ENCODE results near the gene ANO2. TPM values are rescaled to one million over a fixed set of nuclear protein-coding genes. Genes with fewer than 3 reads are reported as not detected.

The ANO2 gene
- polyA plus RNA-seq, 1 donor from 2014 or later, result 1.8 TPM

DNA sequence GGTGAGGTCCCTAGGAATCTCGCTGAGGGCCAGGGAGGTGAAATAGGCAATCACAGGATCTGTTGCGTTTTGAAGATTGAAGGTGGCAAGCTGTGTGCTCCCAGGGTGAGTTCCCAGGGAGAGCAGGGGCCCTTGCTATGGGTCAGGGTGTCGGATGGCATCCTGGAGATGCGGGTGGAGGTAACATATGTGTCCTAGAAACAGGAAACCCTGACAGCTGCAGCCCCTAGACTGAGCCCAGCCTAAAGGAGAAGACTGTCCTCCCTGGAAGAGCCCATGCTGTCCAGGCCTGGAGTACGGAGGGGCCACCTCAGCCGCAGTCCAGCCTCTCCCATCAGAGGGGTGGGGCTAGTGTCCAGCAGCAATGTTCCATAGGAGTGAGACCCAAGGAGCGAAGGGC lies 318.9 kb downstream of the ANO2 start:
- Histone ChIP-seq H3K27ac (ENCODE audit: low read length) (no peak overlapping the region), H2AFZ (ENCODE audit: low read depth, low read length) (no peak overlapping the region), H3K79me2 (replicated peaks; ENCODE audit: insufficient read depth, low read length) (no peaks in the 10 kb centered on the region)

DNA sequence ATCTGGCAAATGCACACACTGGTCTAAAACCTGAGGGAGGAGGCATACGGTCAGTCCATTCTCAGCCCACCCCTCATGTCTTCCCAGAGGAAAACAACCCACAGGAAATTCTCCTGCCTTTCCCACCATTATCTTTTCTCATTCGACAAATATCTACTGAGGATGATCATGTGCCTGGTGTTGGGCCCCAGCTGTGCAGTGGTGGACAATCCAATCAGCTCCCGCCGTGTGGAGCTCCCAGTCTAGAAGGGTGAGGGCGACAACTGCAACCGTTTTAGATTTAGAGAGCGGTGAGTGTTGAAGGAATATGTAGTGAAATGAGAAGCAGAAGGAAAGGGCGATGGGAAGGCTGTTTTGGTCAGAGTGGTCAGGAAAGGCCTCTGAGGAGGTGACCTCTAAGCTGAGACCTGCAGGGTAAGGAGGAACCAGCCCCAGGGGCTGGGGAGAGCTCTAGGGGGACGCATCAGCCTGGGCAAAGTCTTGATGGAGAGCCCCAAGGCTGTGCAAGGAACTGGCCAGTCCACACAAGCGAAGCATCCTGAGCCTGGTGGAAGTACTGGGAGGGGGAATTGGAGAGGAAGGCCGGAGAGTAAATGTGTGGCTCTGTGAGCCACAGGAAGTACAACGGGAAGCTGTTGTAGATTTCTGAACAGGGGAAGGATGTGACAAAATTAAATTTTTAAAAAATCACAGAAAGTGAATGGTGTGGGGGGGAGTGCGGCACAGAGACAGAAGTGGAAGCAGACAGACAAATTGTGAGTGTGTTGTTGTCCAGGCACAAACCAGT lies 320.4 kb downstream of the ANO2 start:
- Histone ChIP-seq H3K9me2 (ENCODE audit: insufficient read depth, low read length) (no peaks in the 10 kb centered on the region), H3K36me3 (ENCODE audit: insufficient read depth, low read length) (no peaks in the 10 kb centered on the region), H3K4me2 (ENCODE audit: low read length) (no peak overlapping the region), H3K79me2 (replicated peaks; ENCODE audit: insufficient read depth, low read length) (no peaks in the 10 kb centered on the region), H3F3A (ENCODE audit: insufficient read depth, low read length, poor library complexity, severe bottlenecking) (no peaks in the 10 kb centered on the region), H4K20me1 (ENCODE audit: insufficient read depth) (no peaks in the 10 kb centered on the region), H2AFZ (ENCODE audit: low read depth, low read length) (no peak overlapping the region), H3K9me3 (ENCODE audit: low read length) (no peaks in the 10 kb centered on the region), H3K9ac (ENCODE audit: low read length) (no peak overlapping the region), H3K27ac (ENCODE audit: low read length) (no peak overlapping the region), H3K27me3 (ENCODE audit: insufficient read depth, low read depth, low read length) (no peaks in the 10 kb centered on the region), H3K4me3 (ENCODE audit: low read length) (no peak overlapping the region)
- TF ChIP-seq, protein P1, sequence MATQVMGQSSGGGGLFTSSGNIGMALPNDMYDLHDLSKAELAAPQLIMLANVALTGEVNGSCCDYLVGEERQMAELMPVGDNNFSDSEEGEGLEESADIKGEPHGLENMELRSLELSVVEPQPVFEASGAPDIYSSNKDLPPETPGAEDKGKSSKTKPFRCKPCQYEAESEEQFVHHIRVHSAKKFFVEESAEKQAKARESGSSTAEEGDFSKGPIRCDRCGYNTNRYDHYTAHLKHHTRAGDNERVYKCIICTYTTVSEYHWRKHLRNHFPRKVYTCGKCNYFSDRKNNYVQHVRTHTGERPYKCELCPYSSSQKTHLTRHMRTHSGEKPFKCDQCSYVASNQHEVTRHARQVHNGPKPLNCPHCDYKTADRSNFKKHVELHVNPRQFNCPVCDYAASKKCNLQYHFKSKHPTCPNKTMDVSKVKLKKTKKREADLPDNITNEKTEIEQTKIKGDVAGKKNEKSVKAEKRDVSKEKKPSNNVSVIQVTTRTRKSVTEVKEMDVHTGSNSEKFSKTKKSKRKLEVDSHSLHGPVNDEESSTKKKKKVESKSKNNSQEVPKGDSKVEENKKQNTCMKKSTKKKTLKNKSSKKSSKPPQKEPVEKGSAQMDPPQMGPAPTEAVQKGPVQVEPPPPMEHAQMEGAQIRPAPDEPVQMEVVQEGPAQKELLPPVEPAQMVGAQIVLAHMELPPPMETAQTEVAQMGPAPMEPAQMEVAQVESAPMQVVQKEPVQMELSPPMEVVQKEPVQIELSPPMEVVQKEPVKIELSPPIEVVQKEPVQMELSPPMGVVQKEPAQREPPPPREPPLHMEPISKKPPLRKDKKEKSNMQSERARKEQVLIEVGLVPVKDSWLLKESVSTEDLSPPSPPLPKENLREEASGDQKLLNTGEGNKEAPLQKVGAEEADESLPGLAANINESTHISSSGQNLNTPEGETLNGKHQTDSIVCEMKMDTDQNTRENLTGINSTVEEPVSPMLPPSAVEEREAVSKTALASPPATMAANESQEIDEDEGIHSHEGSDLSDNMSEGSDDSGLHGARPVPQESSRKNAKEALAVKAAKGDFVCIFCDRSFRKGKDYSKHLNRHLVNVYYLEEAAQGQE (IDR thresholded peaks at IDR 0.05; ENCODE audit: borderline replicate concordance), result no peak

More for the DNA sequence above, 318.9 kb downstream of the ANO2 start:
- Histone ChIP-seq H4K20me1 (ENCODE audit: insufficient read depth) (no peaks in the 10 kb centered on the region), H3K9me2 (ENCODE audit: insufficient read depth, low read length) (no peaks in the 10 kb centered on the region), H3F3A (ENCODE audit: insufficient read depth, low read length, poor library complexity, severe bottlenecking) (no peaks in the 10 kb centered on the region), H3K27me3 (ENCODE audit: insufficient read depth, low read depth, low read length) (no peaks in the 10 kb centered on the region), H3K36me3 (ENCODE audit: insufficient read depth, low read length) (no peaks in the 10 kb centered on the region), H3K9ac (ENCODE audit: low read length) (no peak overlapping the region), H3K4me3 (ENCODE audit: low read length) (no peak overlapping the region), H3K9me3 (ENCODE audit: low read length) (no peaks in the 10 kb centered on the region), H3K4me2 (ENCODE audit: low read length) (no peak overlapping the region)
- TF ChIP-seq TAF1 (IDR thresholded peaks at IDR 0.05; ENCODE audit: low read depth), result no peak
- TF ChIP-seq SMC3 (conservative IDR thresholded peaks at IDR 0.05; ENCODE audit: poor library complexity), result no peak
- no peak for TF ChIP-seq MXI1 (conservative IDR thresholded peaks at IDR 0.05; ENCODE audit: poor library complexity, severe bottlenecking)
- no peak for TF ChIP-seq RAD21 (conservative IDR thresholded peaks at IDR 0.05)
- TF ChIP-seq POLR2AphosphoS5 (IDR thresholded peaks at IDR 0.05), result no peak
- TF ChIP-seq, protein P2, sequence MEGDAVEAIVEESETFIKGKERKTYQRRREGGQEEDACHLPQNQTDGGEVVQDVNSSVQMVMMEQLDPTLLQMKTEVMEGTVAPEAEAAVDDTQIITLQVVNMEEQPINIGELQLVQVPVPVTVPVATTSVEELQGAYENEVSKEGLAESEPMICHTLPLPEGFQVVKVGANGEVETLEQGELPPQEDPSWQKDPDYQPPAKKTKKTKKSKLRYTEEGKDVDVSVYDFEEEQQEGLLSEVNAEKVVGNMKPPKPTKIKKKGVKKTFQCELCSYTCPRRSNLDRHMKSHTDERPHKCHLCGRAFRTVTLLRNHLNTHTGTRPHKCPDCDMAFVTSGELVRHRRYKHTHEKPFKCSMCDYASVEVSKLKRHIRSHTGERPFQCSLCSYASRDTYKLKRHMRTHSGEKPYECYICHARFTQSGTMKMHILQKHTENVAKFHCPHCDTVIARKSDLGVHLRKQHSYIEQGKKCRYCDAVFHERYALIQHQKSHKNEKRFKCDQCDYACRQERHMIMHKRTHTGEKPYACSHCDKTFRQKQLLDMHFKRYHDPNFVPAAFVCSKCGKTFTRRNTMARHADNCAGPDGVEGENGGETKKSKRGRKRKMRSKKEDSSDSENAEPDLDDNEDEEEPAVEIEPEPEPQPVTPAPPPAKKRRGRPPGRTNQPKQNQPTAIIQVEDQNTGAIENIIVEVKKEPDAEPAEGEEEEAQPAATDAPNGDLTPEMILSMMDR (IDR thresholded peaks at IDR 0.05; ENCODE audit: poor library complexity, severe bottlenecking), result no peak
- TF ChIP-seq EP300 (conservative IDR thresholded peaks at IDR 0.05; ENCODE audit: poor library complexity, severe bottlenecking), result no peak
- TF ChIP-seq, protein P1 (IDR thresholded peaks at IDR 0.05; ENCODE audit: borderline replicate concordance), result no peak
- TF ChIP-seq EZH2 (IDR thresholded peaks at IDR 0.05; ENCODE audit: borderline replicate concordance, insufficient read depth, low read length, poor library complexity, severe bottlenecking), result no peak

Measured in neural cell (in vitro differentiated cells).